OCI-LY1 (cell line): Measurements from ENCODE around the gene FBXW8.

ENCODE experiments used
- H2AFZ ChIP-seq: fragments of 200-600 bp; sonication (generic), shearing (Covaris generic); 2 replicates; pipeline ENCODE4 v1.6.0; 2014; ENCODE audit warnings: antibody characterized with exemption, mild to moderate bottlenecking, low read length
- H3F3A ChIP-seq: fragments of 200-600 bp; sonication (generic), shearing (Covaris generic); 2 replicates; pipeline ENCODE4 v1.6.0; 2014; ENCODE audit warnings: mild to moderate bottlenecking, antibody characterized with exemption, low read length, moderate library complexity; ENCODE audit not compliant: insufficient read depth
- H3K27ac ChIP-seq: fragments of 200-600 bp; sonication (generic); 2 replicates; pipeline ENCODE4 v1.5.1; 2014; ENCODE audit warnings: low read length, mixed run types, mild to moderate bottlenecking, low read depth; ENCODE audit not compliant: poor library complexity, severe bottlenecking
- H3K27me3 ChIP-seq: fragments of 200-600 bp; sonication (generic); 2 replicates; pipeline ENCODE4 v1.6.0; 2014; ENCODE audit warnings: antibody characterized with exemption, mild to moderate bottlenecking, low read length, moderate library complexity; ENCODE audit not compliant: insufficient read depth
- H3K36me3 ChIP-seq: fragments of 200-600 bp; sonication (generic); 2 replicates; pipeline ENCODE4 v1.6.1; 2014; ENCODE audit warnings: mild to moderate bottlenecking, antibody characterized with exemption, low read length, moderate library complexity, mixed read lengths; ENCODE audit not compliant: insufficient read depth
- H3K4me1 ChIP-seq: fragments of 200-600 bp; sonication (generic); 2 replicates; pipeline ENCODE4 v1.5.1; 2014; ENCODE audit warnings: mild to moderate bottlenecking, low read length, moderate library complexity; ENCODE audit not compliant: insufficient read depth, severe bottlenecking
- H3K4me2 ChIP-seq: fragments of 200-600 bp; sonication (generic), shearing (Covaris generic); 2 replicates; pipeline ENCODE4 v1.6.1; 2014; ENCODE audit warnings: low read length
- H3K4me3 ChIP-seq: fragments of 200-600 bp; sonication (generic); 2 replicates; pipeline ENCODE4 v1.5.1; 2014; ENCODE audit warnings: low read length, low read depth, mild to moderate bottlenecking, mixed read lengths; ENCODE audit not compliant: poor library complexity, severe bottlenecking
- H3K79me2 ChIP-seq: fragments of 200-600 bp; shearing (Covaris generic); 2 replicates; pipeline ENCODE4 v1.6.1; 2016; ENCODE audit warnings: mixed run types, low read length, mixed read lengths; ENCODE audit not compliant: insufficient read depth
- H3K9ac ChIP-seq: fragments of 200-600 bp; sonication (generic), shearing (Covaris generic); 2 replicates; pipeline ENCODE4 v1.6.1; 2014; ENCODE audit warnings: mild to moderate bottlenecking, low read length, mixed read lengths
- H3K9me2 ChIP-seq: fragments of 200-600 bp; sonication (generic), shearing (Covaris generic); 2 replicates; pipeline ENCODE4 v1.6.1; 2014; ENCODE audit warnings: low read depth, mild to moderate bottlenecking, low read length, mixed read lengths
- H3K9me3 ChIP-seq: fragments of 200-600 bp; shearing (Covaris generic); 2 replicates; pipeline ENCODE4 v1.6.1; 2014; ENCODE audit warnings: low read length, mixed read lengths
- H4K20me1 ChIP-seq: fragments of 200-600 bp; sonication (generic), shearing (Covaris generic); 2 replicates; pipeline ENCODE4 v1.6.0; 2016; ENCODE audit warnings: mild to moderate bottlenecking, low read length; ENCODE audit not compliant: insufficient read depth
- CTCF ChIP-seq: fragments of 200-600 bp; sonication (generic), shearing (Covaris generic); IDR thresholded peaks from 2 replicates; pipeline ENCODE4 v1.5.1; 2017; ENCODE audit warnings: mild to moderate bottlenecking, antibody characterized with exemption, low read length, moderate library complexity, mixed read lengths
- EZH2 ChIP-seq: fragments of 200-600 bp; sonication (generic), shearing (Covaris generic); IDR thresholded peaks from 2 replicates; pipeline ENCODE4 v1.8.0; 2017; ENCODE audit warnings: borderline replicate concordance, mixed run types, mild to moderate bottlenecking, antibody characterized with exemption, low read length, moderate library complexity, mixed read lengths

The FBXW8 gene

GRCh38 chr12:117076410-117077372, 165.9 kb downstream of the FBXW8 start:
- H3K9ac ChIP-seq = no peak overlapping the region
- H3K4me3 ChIP-seq = no peak overlapping the region
- H3K79me2 ChIP-seq = no peaks in the 10 kb centered on the region
- H3F3A ChIP-seq = no peaks in the 10 kb centered on the region
- no peaks in the 10 kb centered on the region for H3K36me3 ChIP-seq
- TF ChIP-seq CTCF = no peak
- TF ChIP-seq EZH2 = no peak
- no peak overlapping the region for H3K27ac ChIP-seq
- no peaks in the 10 kb centered on the region for H4K20me1 ChIP-seq
- H3K9me2 ChIP-seq = no peaks in the 10 kb centered on the region
- H3K4me1 ChIP-seq = no peaks in the 10 kb centered on the region
- H2AFZ ChIP-seq = no peak overlapping the region
- H3K9me3 ChIP-seq = no peaks in the 10 kb centered on the region
- H3K4me2 ChIP-seq = no peak overlapping the region
- no peaks in the 10 kb centered on the region; the same call in 1 of the 2 replicates for H3K27me3 ChIP-seq

GRCh38 chr12:117079487-117079886, 168.7 kb downstream of the FBXW8 start:
- H3F3A ChIP-seq = no peaks in the 10 kb centered on the region
- H3K4me2 ChIP-seq = no peak overlapping the region
- no peaks in the 10 kb centered on the region for H3K4me1 ChIP-seq
- no peaks in the 10 kb centered on the region for H3K9me3 ChIP-seq
- TF ChIP-seq CTCF (no peak), EZH2 (no peak)
- no peaks in the 10 kb centered on the region for H3K27me3 ChIP-seq
- H3K9me2 ChIP-seq = no peaks in the 10 kb centered on the region
- H3K9ac ChIP-seq = no peak overlapping the region
- H4K20me1 ChIP-seq = no peaks in the 10 kb centered on the region
- no peaks in the 10 kb centered on the region for H3K79me2 ChIP-seq
- no peak overlapping the region for H2AFZ ChIP-seq
- no peak overlapping the region for H3K4me3 ChIP-seq
- no peaks in the 10 kb centered on the region for H3K36me3 ChIP-seq
- H3K27ac ChIP-seq = no peak overlapping the region

- H3K79me2 ChIP-seq = no peaks in the 10 kb centered on the region
Measured at GRCh38 chr12:117080661-117081144, 170.0 kb downstream of the FBXW8 start.

More at GRCh38 chr12:117080661-117081144, 170.0 kb downstream of the FBXW8 start:
- H3K27ac ChIP-seq = no peak overlapping the region
- no peaks in the 10 kb centered on the region for H3K27me3 ChIP-seq
- no peaks in the 10 kb centered on the region for H3K36me3 ChIP-seq
- H3K9me2 ChIP-seq = no peaks in the 10 kb centered on the region
- no peaks in the 10 kb centered on the region for H3K4me1 ChIP-seq
- no peaks in the 10 kb centered on the region for H3K9me3 ChIP-seq
- H3K9ac ChIP-seq = no peak overlapping the region
- H3K4me2 ChIP-seq = no peak overlapping the region
- no peak overlapping the region for H3K4me3 ChIP-seq
- H4K20me1 ChIP-seq = no peaks in the 10 kb centered on the region
- no peaks in the 10 kb centered on the region for H3F3A ChIP-seq
- TF ChIP-seq CTCF (no peak), EZH2 (no peak)
- no peak overlapping the region for H2AFZ ChIP-seq
